Activated gamma-delta T cell treated with anti-CD3 and anti-CD28 coated beads, Interleukin-2, amount 50 U/mL, for 16 hours (primary cell): ENCODE data around the gene CLEC17A.
"Not testable (repeated sequence)": the region's sequence is repeated elsewhere in the genome, so short reads cannot be mapped to it uniquely, and the experiment has no call there.

Source experiments
- DNase-seq: peaks from one replicate; pipeline ENCODE4 v3.0.0-alpha.2; 2020; ENCODE audit warnings: low read depth

Gene CLEC17A

GRCh38 chr19:14559916-14560775, 22.7 kb upstream of the CLEC17A start:
- DNase-seq = no peak

GRCh38 chr19:14560776-14561108, 22.1 kb upstream of the CLEC17A start:
- no peak for DNase-seq

- no peak for DNase-seq
Observed at GRCh38 chr19:14561249-14561648, 21.6 kb upstream of the CLEC17A start.

- no peak for DNase-seq
Observed at GRCh38 chr19:14561847-14562351, 21.0 kb upstream of the CLEC17A start.

GRCh38 chr19:14562660-14563589, 20.0 kb upstream of the CLEC17A start:
- no peak for DNase-seq

GRCh38 chr19:14563590-14563926, 19.3 kb upstream of the CLEC17A start:
- DNase-seq = no peak

GRCh38 chr19:14563989-14564651, 18.8 kb upstream of the CLEC17A start:
- no peak for DNase-seq

GRCh38 chr19:14564652-14565297, 18.1 kb upstream of the CLEC17A start:
- not testable (repeated sequence) for DNase-seq

- DNase-seq = no peak
Observed at GRCh38 chr19:14565298-14565679, 17.6 kb upstream of the CLEC17A start.

- no peak for DNase-seq
Observed at GRCh38 chr19:14565765-14566711, 16.8 kb upstream of the CLEC17A start.

GRCh38 chr19:14566712-14567077, 16.2 kb upstream of the CLEC17A start:
- no peak for DNase-seq

GRCh38 chr19:14567079-14567478, 15.8 kb upstream of the CLEC17A start:
- DNase-seq = no peak

- no peak for DNase-seq
Observed at GRCh38 chr19:14570864-14571527, 11.9 kb upstream of the CLEC17A start.

GRCh38 chr19:14571695-14572490, 11.0 kb upstream of the CLEC17A start, which contains the start of gene NDUFB7:
TSS of gene NDUFB7 (minus strand) at chr19:14572066. CDS start at chr19:14572000, 66 bp downstream.
- DNase-seq = peak; percentile 82

GRCh38 chr19:14575428-14575980, 7.4 kb upstream of the CLEC17A start:
- DNase-seq = no peak

GRCh38 chr19:14576363-14576762, 6.5 kb upstream of the CLEC17A start:
- DNase-seq = no peak

- no peak for DNase-seq
Observed at GRCh38 chr19:14577264-14577663, 5.6 kb upstream of the CLEC17A start.

- no peak for DNase-seq
Observed at GRCh38 chr19:14577885-14578427, 4.9 kb upstream of the CLEC17A start.
